GM19455 (cell line): ENCODE results near the gene ADGRD2.

Source experiments
- ATAC-seq: cut with Tn5 transposase; IDR thresholded peaks from one replicate; pipeline ENCODE4 v1.9.1; 2021; ENCODE audit not compliant: unreplicated experiment

ADGRD2 gene

GRCh38 chr9:124495126-124496074 lies 45.1 kb downstream of the ADGRD2 start:
- ATAC-seq: no peak

GRCh38 chr9:124496075-124496449 lies 45.8 kb downstream of the ADGRD2 start:
- ATAC-seq: no peak

GRCh38 chr9:124496463-124496862 lies 46.2 kb downstream of the ADGRD2 start:
- no peak for ATAC-seq

GRCh38 chr9:124497441-124497840 lies 47.2 kb downstream of the ADGRD2 start:
- no peak for ATAC-seq

- no peak for ATAC-seq
These were observed 47.8 kb downstream of the ADGRD2 start for GRCh38 chr9:124498040-124498439.

GRCh38 chr9:124498499-124499146 lies 48.4 kb downstream of the ADGRD2 start:
- ATAC-seq: no peak

GRCh38 chr9:124499216-124499615 lies 49.0 kb downstream of the ADGRD2 start:
- ATAC-seq: no peak

- no peak for ATAC-seq
These were observed 50.0 kb downstream of the ADGRD2 start for GRCh38 chr9:124500028-124500795.

- no peak for ATAC-seq
These were observed 50.8 kb downstream of the ADGRD2 start for GRCh38 chr9:124500796-124501611.

- no peak for ATAC-seq
These were observed 51.6 kb downstream of the ADGRD2 start for GRCh38 chr9:124501771-124502320.

- no peak for ATAC-seq
These were observed 52.8 kb downstream of the ADGRD2 start for GRCh38 chr9:124502711-124503702.

GRCh38 chr9:124503713-124504529 lies 53.7 kb downstream of the ADGRD2 start:
- ATAC-seq: no peak

GRCh38 chr9:124504530-124505005 lies 54.3 kb downstream of the ADGRD2 start:
- ATAC-seq: no peak

GRCh38 chr9:124505006-124505900 lies 55.0 kb downstream of the ADGRD2 start:
- no peak for ATAC-seq

GRCh38 chr9:124505901-124506346 lies 55.7 kb downstream of the ADGRD2 start:
- no peak for ATAC-seq

- ATAC-seq: no peak
These were observed 56.2 kb downstream of the ADGRD2 start for GRCh38 chr9:124506433-124506832.
